GM18498 (cell line): Measurements from ENCODE around the gene ARL10.

Experiments
- ATAC-seq: cut with Tn5 transposase; IDR thresholded peaks from one replicate; pipeline ENCODE4 v1.9.1; 2021; ENCODE audit warnings: mild to moderate bottlenecking, moderate library complexity; ENCODE audit not compliant: unreplicated experiment

Gene ARL10

GRCh38 chr5:176365351-176366231 is at the start of gene ARL10:
ARL10 (plus strand) TSS chr5:176365487; CDS start chr5:176365564, 77 bp downstream.
- peak; percentile 40 for ATAC-seq

GRCh38 chr5:176317534-176318374 is 47.5 kb upstream of the ARL10 start:
- ATAC-seq = no peak

- ATAC-seq = no peak
Measured at GRCh38 chr5:176319827-176320554, 45.3 kb upstream of the ARL10 start.

- no peak for ATAC-seq
Measured at GRCh38 chr5:176320577-176320976, 44.7 kb upstream of the ARL10 start.

GRCh38 chr5:176334031-176334770 is 31.1 kb upstream of the ARL10 start:
- ATAC-seq = no peak

- ATAC-seq = no peak
Measured at GRCh38 chr5:176337913-176338312, 27.4 kb upstream of the ARL10 start.

- no peak for ATAC-seq
Measured at GRCh38 chr5:176339304-176339703, 26.0 kb upstream of the ARL10 start.

GRCh38 chr5:176341325-176342157 is 23.7 kb upstream of the ARL10 start:
- no peak for ATAC-seq

- ATAC-seq = no peak
Measured at GRCh38 chr5:176342158-176342483, 23.2 kb upstream of the ARL10 start.

GRCh38 chr5:176342766-176343458 is 22.4 kb upstream of the ARL10 start:
- no peak for ATAC-seq

- no peak for ATAC-seq
Measured at GRCh38 chr5:176350416-176350815, 14.9 kb upstream of the ARL10 start.

GRCh38 chr5:176352116-176352878 is 13.0 kb upstream of the ARL10 start:
- ATAC-seq = no peak

- ATAC-seq = no peak
Measured at GRCh38 chr5:176353533-176353932, 11.8 kb upstream of the ARL10 start.

GRCh38 chr5:176355400-176356178 is 9.7 kb upstream of the ARL10 start:
- ATAC-seq = no peak

- no peak for ATAC-seq
Measured at GRCh38 chr5:176356179-176356566, 9.1 kb upstream of the ARL10 start.

GRCh38 chr5:176359658-176360057 is 5.6 kb upstream of the ARL10 start:
- ATAC-seq = no peak

GRCh38 chr5:176360894-176361436 is 4.3 kb upstream of the ARL10 start:
- ATAC-seq = no peak
